ENCODE data around the gene DSN1.
A peak's percentile ranks its signal among the peaks of the same experiment; 100 is the strongest.

DSN1 gene

DNA sequence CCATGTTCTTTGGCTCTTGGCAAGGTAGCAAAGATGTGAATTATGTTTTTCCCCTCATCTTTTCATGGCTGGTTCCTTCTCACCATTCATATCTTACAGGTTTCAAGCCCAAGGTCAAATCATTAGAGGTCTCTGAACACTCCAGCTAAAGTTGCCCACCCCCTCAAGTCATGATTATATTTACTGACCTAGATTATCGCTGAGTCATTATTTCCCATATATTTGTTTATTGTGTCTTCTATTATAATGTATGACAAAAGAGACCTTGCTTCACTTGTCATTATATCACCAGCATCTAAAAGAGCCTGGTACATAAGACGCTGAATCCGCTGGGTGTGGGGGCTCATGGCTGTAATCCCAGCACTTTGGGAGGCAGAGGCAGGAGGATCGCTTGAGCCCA lies 12.4 kb downstream of the DSN1 start:
- Histone ChIP-seq H3K36me3 (ENCODE audit: control insufficient read depth, insufficient read depth, low read length) (peaks cover 5% of the 10 kb centered on the region), H2AK5ac (ENCODE audit: low read length) (no peak overlapping the region), H3K79me1 (ENCODE audit: low read length) (no peaks in the 10 kb centered on the region), H4K5ac (ENCODE audit: low read length) (no peak overlapping the region), H3K56ac (ENCODE audit: low read length) (no peak overlapping the region), H3K27me3 (ENCODE audit: insufficient read depth, low read length, poor library complexity) (no peaks in the 10 kb centered on the region), H3K23ac (ENCODE audit: low read length) (no peak overlapping the region), H4K8ac (ENCODE audit: low read depth, low read length) (no peak overlapping the region), H3K4me1 (ENCODE audit: control insufficient read depth, low read depth, low read length) (no peaks in the 10 kb centered on the region), H3K27ac (ENCODE audit: low read depth, low read length) (no peak overlapping the region), H3K4ac (ENCODE audit: low read depth, low read length) (no peak overlapping the region), H2BK15ac (replicated peaks; ENCODE audit: low read depth) (no peak overlapping the region), H3K4me3 (ENCODE audit: low read length) (no peak overlapping the region), H3K79me2 (ENCODE audit: control insufficient read depth, insufficient read depth, low read length) (no peaks in the 10 kb centered on the region), H2BK5ac (ENCODE audit: low read length) (no peak overlapping the region), H3K9ac (ENCODE audit: low read length) (no peak overlapping the region), H2BK120ac (ENCODE audit: low read depth, low read length) (no peak overlapping the region), H3K18ac (ENCODE audit: low read length) (no peak overlapping the region), H3K4me2 (ENCODE audit: low read length) (no peak overlapping the region)
- no peak for DNase-seq
- WGBS (ENCODE audit: extremely low coverage, insufficient coverage, low lambda C conversion rate) = no CpG with 5 or more reads among the region's 4 CpGs

DNA sequence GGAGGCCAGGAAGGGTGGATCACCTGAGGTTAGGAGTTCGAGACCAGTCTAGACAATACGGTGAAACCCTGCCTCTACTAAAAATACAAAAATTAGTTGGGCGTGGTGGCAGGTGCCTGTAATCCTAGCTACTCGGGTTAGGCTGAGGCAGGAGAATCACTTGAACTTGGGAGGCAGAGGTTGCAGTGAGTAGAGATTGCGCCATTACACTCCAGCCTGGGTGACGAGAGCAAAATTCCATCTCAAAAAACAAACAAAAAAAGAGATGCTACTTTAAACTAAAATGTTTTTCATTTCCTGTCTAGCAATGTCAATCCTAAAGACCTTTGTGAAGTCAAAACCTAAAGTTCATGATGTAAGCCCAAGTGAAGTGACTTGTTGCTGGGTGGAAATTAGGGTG lies 12.9 kb downstream of the DSN1 start:
- no peak overlapping the region for H2BK120ac ChIP-seq (ENCODE audit: low read depth, low read length)
- peaks cover 5% of the 10 kb centered on the region for H3K36me3 ChIP-seq (ENCODE audit: control insufficient read depth, insufficient read depth, low read length)
- no peak overlapping the region for H4K8ac ChIP-seq (ENCODE audit: low read depth, low read length)
- no peaks in the 10 kb centered on the region for H3K27me3 ChIP-seq (ENCODE audit: insufficient read depth, low read length, poor library complexity)
- no peak overlapping the region for H3K23ac ChIP-seq (ENCODE audit: low read length)
- H3K4ac ChIP-seq (ENCODE audit: low read depth, low read length) = no peak overlapping the region
- H2AK5ac ChIP-seq (ENCODE audit: low read length) = no peak overlapping the region
- no peak for DNase-seq
- no peak overlapping the region for H3K9ac ChIP-seq (ENCODE audit: low read length)
- no peak overlapping the region for H2BK5ac ChIP-seq (ENCODE audit: low read length)
- H3K4me2 ChIP-seq (ENCODE audit: low read length) = no peak overlapping the region
- H3K18ac ChIP-seq (ENCODE audit: low read length) = no peak overlapping the region
- H3K27ac ChIP-seq (ENCODE audit: low read depth, low read length) = no peak overlapping the region
- H4K5ac ChIP-seq (ENCODE audit: low read length) = no peak overlapping the region
- H3K4me1 ChIP-seq (ENCODE audit: control insufficient read depth, low read depth, low read length) = no peaks in the 10 kb centered on the region
- no peaks in the 10 kb centered on the region for H3K79me2 ChIP-seq (ENCODE audit: control insufficient read depth, insufficient read depth, low read length)
- no peak overlapping the region for H2BK15ac ChIP-seq (replicated peaks; ENCODE audit: low read depth)
- H3K56ac ChIP-seq (ENCODE audit: low read length) = no peak overlapping the region
- H3K79me1 ChIP-seq (ENCODE audit: low read length) = no peaks in the 10 kb centered on the region
- no peak overlapping the region for H3K4me3 ChIP-seq (ENCODE audit: low read length)
- WGBS (ENCODE audit: extremely low coverage, insufficient coverage, low lambda C conversion rate) = no CpG with 5 or more reads among the region's 6 CpGs

DNA sequence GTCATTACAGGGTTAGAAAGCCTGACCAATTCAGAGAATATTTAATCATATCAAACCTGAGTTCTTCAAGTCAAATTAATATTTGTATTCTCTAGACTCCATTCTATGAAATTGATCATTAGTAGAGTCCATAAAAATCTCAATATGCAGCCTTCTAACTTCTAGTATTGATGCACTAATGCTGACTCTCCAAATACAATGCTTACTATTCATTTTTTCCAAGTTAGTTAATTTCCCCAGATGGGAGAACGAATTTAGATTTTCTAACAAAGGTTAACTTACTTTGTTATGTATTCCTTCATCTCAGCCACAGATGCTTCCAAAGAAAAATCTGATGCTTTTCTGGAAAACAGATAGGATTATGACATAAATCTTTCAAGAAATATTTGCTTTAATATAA lies 15.3 kb downstream of the DSN1 start:
- H2BK120ac ChIP-seq (ENCODE audit: low read depth, low read length) = no peak overlapping the region
- H3K4me1 ChIP-seq (ENCODE audit: control insufficient read depth, low read depth, low read length) = no peaks in the 10 kb centered on the region
- H2BK15ac ChIP-seq (replicated peaks; ENCODE audit: low read depth) = no peak overlapping the region
- no peak for DNase-seq
- no peak overlapping the region for H3K9ac ChIP-seq (ENCODE audit: low read length)
- no CpG with 5 or more reads among the region's 1 CpG for WGBS (ENCODE audit: extremely low coverage, insufficient coverage, low lambda C conversion rate)
- H3K18ac ChIP-seq (ENCODE audit: low read length) = no peak overlapping the region
- H3K27ac ChIP-seq (ENCODE audit: low read depth, low read length) = no peak overlapping the region
- H2AK5ac ChIP-seq (ENCODE audit: low read length) = no peak overlapping the region
- no peaks in the 10 kb centered on the region for H3K27me3 ChIP-seq (ENCODE audit: insufficient read depth, low read length, poor library complexity)
- H4K5ac ChIP-seq (ENCODE audit: low read length) = no peak overlapping the region
- peaks cover 8% of the 10 kb centered on the region for H3K36me3 ChIP-seq (ENCODE audit: control insufficient read depth, insufficient read depth, low read length)
- H3K79me1 ChIP-seq (ENCODE audit: low read length) = no peaks in the 10 kb centered on the region
- no peak overlapping the region for H3K4me2 ChIP-seq (ENCODE audit: low read length)
- no peak overlapping the region for H2BK5ac ChIP-seq (ENCODE audit: low read length)
- H3K4ac ChIP-seq (ENCODE audit: low read depth, low read length) = no peak overlapping the region
- H3K79me2 ChIP-seq (ENCODE audit: control insufficient read depth, insufficient read depth, low read length) = no peaks in the 10 kb centered on the region
- no peak overlapping the region for H3K4me3 ChIP-seq (ENCODE audit: low read length)
- H3K23ac ChIP-seq (ENCODE audit: low read length) = no peak overlapping the region
- H3K56ac ChIP-seq (ENCODE audit: low read length) = no peak overlapping the region
- H4K8ac ChIP-seq (ENCODE audit: low read depth, low read length) = no peak overlapping the region

DNA sequence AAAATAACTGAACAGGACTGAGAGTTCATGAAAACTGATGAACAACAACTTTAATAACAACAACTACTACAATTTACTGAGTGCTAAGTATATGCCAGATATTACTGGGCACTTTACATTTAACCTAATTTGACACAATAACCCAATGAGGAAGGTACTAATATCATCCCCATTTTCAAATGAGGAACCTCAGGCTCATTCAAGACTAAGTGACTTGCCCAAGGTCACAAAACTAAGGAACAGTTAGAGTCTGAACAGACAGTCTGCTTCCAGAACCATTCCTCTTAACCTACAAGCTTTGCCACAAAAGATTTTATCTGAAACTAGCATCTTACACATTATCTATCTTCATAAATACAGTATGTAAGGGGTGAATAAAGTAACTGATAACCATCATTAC lies 17.1 kb downstream of the DSN1 start:
- Histone ChIP-seq H3K9ac (ENCODE audit: low read length) (no peak overlapping the region), H3K56ac (ENCODE audit: low read length) (no peak overlapping the region), H3K27ac (ENCODE audit: low read depth, low read length) (no peak overlapping the region), H3K79me1 (ENCODE audit: low read length) (no peaks in the 10 kb centered on the region), H3K79me2 (ENCODE audit: control insufficient read depth, insufficient read depth, low read length) (no peaks in the 10 kb centered on the region), H3K23ac (ENCODE audit: low read length) (no peak overlapping the region), H2BK15ac (replicated peaks; ENCODE audit: low read depth) (no peak overlapping the region), H2AK5ac (ENCODE audit: low read length) (no peak overlapping the region), H3K4me3 (ENCODE audit: low read length) (no peak overlapping the region), H3K36me3 (ENCODE audit: control insufficient read depth, insufficient read depth, low read length) (peaks cover 11% of the 10 kb centered on the region), H3K18ac (ENCODE audit: low read length) (no peak overlapping the region), H3K4me1 (ENCODE audit: control insufficient read depth, low read depth, low read length) (no peaks in the 10 kb centered on the region), H2BK120ac (ENCODE audit: low read depth, low read length) (no peak overlapping the region), H2BK5ac (ENCODE audit: low read length) (no peak overlapping the region), H3K4ac (ENCODE audit: low read depth, low read length) (no peak overlapping the region), H4K8ac (ENCODE audit: low read depth, low read length) (no peak overlapping the region), H3K4me2 (ENCODE audit: low read length) (no peak overlapping the region), H4K5ac (ENCODE audit: low read length) (no peak overlapping the region), H3K27me3 (ENCODE audit: insufficient read depth, low read length, poor library complexity) (no peaks in the 10 kb centered on the region)
- DNase-seq = no peak

DNA sequence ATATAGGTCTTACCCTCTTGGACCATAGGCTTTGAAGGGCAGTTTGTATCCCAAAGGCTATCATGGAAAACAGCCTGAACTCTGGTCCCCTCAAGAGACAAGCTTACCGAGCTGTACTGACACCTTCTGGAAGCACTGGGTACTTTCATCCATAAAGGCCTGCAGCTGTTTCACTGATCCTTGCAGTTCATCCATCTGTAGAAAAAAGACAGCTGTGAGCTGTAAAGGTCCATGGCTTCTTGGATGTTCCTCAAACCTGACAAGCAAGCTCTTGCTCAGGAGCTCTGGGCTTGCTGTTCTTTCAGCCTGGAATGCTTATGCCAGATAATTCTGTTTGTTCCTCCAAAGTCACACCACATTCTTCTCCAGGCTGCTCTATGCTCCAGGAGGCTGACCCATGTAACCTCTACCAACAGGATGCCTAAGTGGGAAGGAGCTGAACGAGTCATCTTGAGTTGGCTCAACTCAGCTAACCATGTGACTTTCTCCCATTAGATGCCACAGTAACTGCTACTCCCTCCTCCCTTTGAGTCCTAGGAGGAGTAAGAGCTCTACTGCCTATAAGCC lies 18.8 kb downstream of the DSN1 start:
- Histone ChIP-seq H2BK15ac (replicated peaks; ENCODE audit: low read depth) (no peak overlapping the region), H3K4me2 (ENCODE audit: low read length) (no peak overlapping the region), H2BK120ac (ENCODE audit: low read depth, low read length) (no peak overlapping the region), H3K4ac (ENCODE audit: low read depth, low read length) (no peak overlapping the region), H3K4me3 (ENCODE audit: low read length) (no peak overlapping the region), H3K27ac (ENCODE audit: low read depth, low read length) (no peak overlapping the region), H3K56ac (ENCODE audit: low read length) (no peak overlapping the region), H3K36me3 (ENCODE audit: control insufficient read depth, insufficient read depth, low read length) (peaks cover 11% of the 10 kb centered on the region), H4K5ac (ENCODE audit: low read length) (no peak overlapping the region), H3K4me1 (ENCODE audit: control insufficient read depth, low read depth, low read length) (no peaks in the 10 kb centered on the region), H3K79me2 (ENCODE audit: control insufficient read depth, insufficient read depth, low read length) (no peaks in the 10 kb centered on the region), H3K79me1 (ENCODE audit: low read length) (no peaks in the 10 kb centered on the region), H3K27me3 (ENCODE audit: insufficient read depth, low read length, poor library complexity) (no peaks in the 10 kb centered on the region), H2BK5ac (ENCODE audit: low read length) (no peak overlapping the region), H3K9ac (ENCODE audit: low read length) (no peak overlapping the region), H2AK5ac (ENCODE audit: low read length) (no peak overlapping the region), H3K18ac (ENCODE audit: low read length) (no peak overlapping the region), H3K23ac (ENCODE audit: low read length) (no peak overlapping the region), H4K8ac (ENCODE audit: low read depth, low read length) (no peak overlapping the region)
- no CpG with 5 or more reads among the region's 2 CpGs for WGBS (ENCODE audit: extremely low coverage, insufficient coverage, low lambda C conversion rate)
- peak; percentile 86 for DNase-seq

DNA sequence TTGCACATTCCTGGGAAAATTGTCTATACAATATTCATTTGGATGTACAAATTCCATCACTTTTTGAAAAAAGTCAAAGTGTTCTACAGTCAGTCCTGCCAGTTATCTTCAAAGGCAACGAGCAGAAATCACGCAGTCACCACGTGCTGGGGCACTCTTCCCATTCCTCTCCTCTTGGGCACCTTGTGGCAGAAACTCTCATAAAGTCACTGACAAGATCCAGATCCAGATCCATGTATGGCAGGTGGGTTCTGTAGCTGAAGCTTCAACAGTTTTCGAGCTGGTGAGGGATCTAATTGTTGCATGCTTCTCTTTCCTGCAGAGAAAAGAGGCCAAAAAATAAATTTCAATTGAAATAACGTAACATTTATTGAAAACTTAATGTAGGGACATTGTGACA lies 21.0 kb downstream of the DSN1 start:
- no peaks in the 10 kb centered on the region for H3K4me1 ChIP-seq (ENCODE audit: control insufficient read depth, low read depth, low read length)
- no peak overlapping the region for H2BK15ac ChIP-seq (replicated peaks; ENCODE audit: low read depth)
- H3K4me2 ChIP-seq (ENCODE audit: low read length) = no peak overlapping the region
- no peak overlapping the region for H4K8ac ChIP-seq (ENCODE audit: low read depth, low read length)
- no peak overlapping the region for H2BK5ac ChIP-seq (ENCODE audit: low read length)
- H3K27me3 ChIP-seq (ENCODE audit: insufficient read depth, low read length, poor library complexity) = no peaks in the 10 kb centered on the region
- H3K79me2 ChIP-seq (ENCODE audit: control insufficient read depth, insufficient read depth, low read length) = no peaks in the 10 kb centered on the region
- no peak for DNase-seq
- H3K27ac ChIP-seq (ENCODE audit: low read depth, low read length) = peak overlapping the region; percentile 28
- H3K79me1 ChIP-seq (ENCODE audit: low read length) = no peaks in the 10 kb centered on the region
- H3K4ac ChIP-seq (ENCODE audit: low read depth, low read length) = no peak overlapping the region
- H3K9ac ChIP-seq (ENCODE audit: low read length) = no peak overlapping the region
- no peak overlapping the region for H3K56ac ChIP-seq (ENCODE audit: low read length)
- no CpG with 5 or more reads among the region's 5 CpGs for WGBS (ENCODE audit: extremely low coverage, insufficient coverage, low lambda C conversion rate)
- peaks cover 11% of the 10 kb centered on the region for H3K36me3 ChIP-seq (ENCODE audit: control insufficient read depth, insufficient read depth, low read length)
- no peak overlapping the region for H3K23ac ChIP-seq (ENCODE audit: low read length)
- H4K5ac ChIP-seq (ENCODE audit: low read length) = no peak overlapping the region
- no peak overlapping the region for H2BK120ac ChIP-seq (ENCODE audit: low read depth, low read length)
- H3K4me3 ChIP-seq (ENCODE audit: low read length) = no peak overlapping the region
- H2AK5ac ChIP-seq (ENCODE audit: low read length) = no peak overlapping the region
- H3K18ac ChIP-seq (ENCODE audit: low read length) = no peak overlapping the region
